HG02798 (cell line): ENCODE measurements around the gene ZNF518A.

Source experiments
- ATAC-seq: cut with Tn5 transposase; IDR thresholded peaks from one replicate; pipeline ENCODE4 v1.9.1; 2021; ENCODE audit warnings: mild to moderate bottlenecking; ENCODE audit not compliant: unreplicated experiment, poor library complexity

ZNF518A gene

GRCh38 chr10:96129387-96130325 is at the start of gene ZNF518A:
TSS of gene ZNF518A (plus strand) at chr10:96130297. CDS start at chr10:96156323, 26,026 bp downstream.
- peak; percentile 73 for ATAC-seq

GRCh38 chr10:96082153-96082552 is 47.9 kb upstream of the ZNF518A start:
- no peak for ATAC-seq

- ATAC-seq: no peak
These were observed 47.3 kb upstream of the ZNF518A start for GRCh38 chr10:96082748-96083147.

GRCh38 chr10:96089116-96089515 is 41.0 kb upstream of the ZNF518A start:
- ATAC-seq: no peak

- ATAC-seq: peak; percentile 89
These were observed 40.2 kb upstream of the ZNF518A start for GRCh38 chr10:96089670-96090462.

- no peak for ATAC-seq
These were observed 39.7 kb upstream of the ZNF518A start for GRCh38 chr10:96090463-96090800.

- no peak for ATAC-seq
These were observed 36.9 kb upstream of the ZNF518A start for GRCh38 chr10:96092999-96093767.

GRCh38 chr10:96093948-96094347 is 36.1 kb upstream of the ZNF518A start:
- ATAC-seq: no peak

- ATAC-seq: no peak
These were observed 33.1 kb upstream of the ZNF518A start for GRCh38 chr10:96096958-96097357.

- no peak for ATAC-seq
These were observed 32.2 kb upstream of the ZNF518A start for GRCh38 chr10:96097865-96098264.

- no peak for ATAC-seq
These were observed 22.5 kb upstream of the ZNF518A start for GRCh38 chr10:96107623-96108038.

- ATAC-seq: no peak
These were observed 17.6 kb upstream of the ZNF518A start for GRCh38 chr10:96112531-96112930.

GRCh38 chr10:96118604-96119450 is 11.3 kb upstream of the ZNF518A start:
- ATAC-seq: no peak

GRCh38 chr10:96122824-96123223 is 7.3 kb upstream of the ZNF518A start:
- ATAC-seq: no peak

GRCh38 chr10:96124230-96125141 is 5.6 kb upstream of the ZNF518A start:
- no peak for ATAC-seq

GRCh38 chr10:96125142-96125515 is 5.0 kb upstream of the ZNF518A start:
- ATAC-seq: no peak

GRCh38 chr10:96130326-96130995 is 364 bp downstream of the ZNF518A start:
- ATAC-seq: peak; percentile 74

GRCh38 chr10:96131621-96132020 is 1.5 kb downstream of the ZNF518A start:
- no peak for ATAC-seq
